K562 (cell line): ENCODE results near the gene SLC6A6. TPM values are rescaled to one million over a fixed set of nuclear protein-coding genes. Genes with fewer than 3 reads are reported as not detected.
A peak's percentile ranks its signal among the peaks of the same experiment; 100 is the strongest.

ENCODE experiments used
- ATAC-seq: fragments of 200-7000 bp; cut with Tn5 transposase; 3 replicates; pipeline ENCODE4 v1.9.1; 2020; ENCODE audit warnings: moderate library complexity
- BruUV-seq: library from RNA; stranded (reverse); fragments of 400-500 nt; replicated peaks from 2 replicates; lab custom pipeline; 2021; lab: Mats Ljungman, UMichigan
- CTCF ChIA-PET: fragments of 300-600 bp; formaldehyde crosslinking; extraction: SDS; loops from one replicate; lab custom pipeline; 2021; ENCODE audit warnings: low intra/inter-chr PET ratio; lab: Yijun Ruan, JAX
- POLR2A ChIA-PET: fragments of 300-600, 350-650 bp; sonication (Branson Sonifier 250); formaldehyde crosslinking; extraction: SDS; loops from one replicate; lab custom pipeline; 2021; ENCODE audit warnings: antibody characterized with exemption, inconsistent platforms; lab: Yijun Ruan, JAX
- DNase-seq, 4 experiments: peaks; one replicate each; pipeline versions ENCODE4 v3.0.0 to v3.0.0-alpha.2; 2011 to 2018; ENCODE audit warnings: low spot score in 3 of 4, mixed read lengths in 3 of 4; ENCODE audit errors: extremely low read depth in 1 of 4
- FAIRE-seq: peaks from 2 replicates; lab custom pipeline; 2011; peaks lifted over from hg19 to GRCh38; lab: Jason Lieb, UNC
- H2AFZ ChIP-seq: 2 replicates; pipeline ENCODE4 v1.6.0; 2011; ENCODE audit warnings: low read depth, low read length, control low read depth, inconsistent platforms
- H3K27ac ChIP-seq: fragments of 200-600 bp; 3 replicates; pipeline ENCODE4 v1.8.0; 2011; ENCODE audit warnings: low read depth, mild to moderate bottlenecking, control low read depth, inconsistent platforms, low read length, moderate library complexity, mixed read lengths; ENCODE audit errors: extremely low read depth
- H3K27me3 ChIP-seq, 2 experiments: fragments of 300-600 bp in 1 of 2; 2 replicates in 1 of 2; 3 replicates in 1 of 2; pipeline versions ENCODE4 v1.6.0 to v1.8.0; 2011; ENCODE audit warnings: inconsistent platforms in 2 of 2, low read length in 2 of 2, mild to moderate bottlenecking in 1 of 2, mixed read lengths in 1 of 2, moderate library complexity in 1 of 2; ENCODE audit not compliant: control insufficient read depth in 2 of 2, insufficient read depth in 2 of 2
- H3K36me3 ChIP-seq: fragments of 300-600 bp; 3 replicates; pipeline ENCODE4 v1.8.0; 2011; ENCODE audit warnings: mild to moderate bottlenecking, low read length, inconsistent platforms; ENCODE audit not compliant: control insufficient read depth, insufficient read depth
- H3K4me1 ChIP-seq, 2 experiments: fragments of 200-600 bp in 1 of 2; replicated peaks in 1 of 2; 2 replicates in 1 of 2; 3 replicates in 1 of 2; pipeline versions ENCODE4 v1.5.1 to v1.8.0; 2011; ENCODE audit warnings: inconsistent platforms in 2 of 2, low read length in 2 of 2, mild to moderate bottlenecking in 1 of 2, mixed read lengths in 1 of 2, moderate library complexity in 1 of 2; ENCODE audit not compliant: control insufficient read depth in 2 of 2, insufficient read depth in 2 of 2
- H3K4me2 ChIP-seq: 2 replicates; pipeline ENCODE4 v1.6.1; 2011; ENCODE audit warnings: low read length, control low read depth, inconsistent platforms, mixed read lengths; ENCODE audit not compliant: insufficient read depth
- H3K4me3 ChIP-seq: fragments of 200-600 bp; sonication (generic), shearing (Covaris generic); 2 replicates; pipeline ENCODE4 v1.5.1; 2016; ENCODE audit warnings: control low read depth, inconsistent platforms
- H3K79me2 ChIP-seq: fragments of 200-600 bp; 3 replicates; pipeline ENCODE4 v1.8.0; 2011; ENCODE audit warnings: low read length, inconsistent platforms; ENCODE audit not compliant: control insufficient read depth, insufficient read depth
- H3K9ac ChIP-seq, 2 experiments: 2 replicates each; pipeline versions ENCODE4 v1.6.0 to v1.6.1; 2011; ENCODE audit warnings: low read depth in 2 of 2, low read length in 2 of 2, control low read depth in 1 of 2, inconsistent platforms in 1 of 2, mild to moderate bottlenecking in 1 of 2, mixed read lengths in 1 of 2; ENCODE audit not compliant: insufficient read depth in 1 of 2
- H3K9me1 ChIP-seq: one replicate; pipeline ENCODE4 v1.6.0; 2011; ENCODE audit warnings: inconsistent platforms, mild to moderate bottlenecking, low read length, moderate library complexity; ENCODE audit not compliant: control insufficient read depth, insufficient read depth
- H3K9me3 ChIP-seq: replicated peaks from 2 replicates; pipeline ENCODE4 v1.5.1; 2011; ENCODE audit warnings: low read depth, low read length, inconsistent platforms; ENCODE audit not compliant: control insufficient read depth, insufficient read depth
- H4K20me1 ChIP-seq: replicated peaks from 2 replicates; pipeline ENCODE4 v1.6.1; 2011; ENCODE audit warnings: low read length, inconsistent platforms, mixed read lengths; ENCODE audit not compliant: control insufficient read depth, insufficient read depth
- BRD4 ChIP-seq: fragments of 200-600 bp; sonication (generic); IDR thresholded peaks from 2 replicates; pipeline ENCODE4 v1.6.1; 2017; ENCODE audit warnings: inconsistent platforms
- DEAF1 ChIP-seq: fragments of 450-650 bp; formaldehyde crosslinking; IDR thresholded peaks from 2 replicates; pipeline ENCODE4 v1.4.0; 2020; ENCODE audit warnings: mild to moderate bottlenecking, moderate library complexity
- MYC ChIP-seq, 2 experiments: fragments of 250-450 bp in 1 of 2; sonication (Bioruptor Pico) in 1 of 2; IDR thresholded peaks; 2 replicates each; pipeline versions ENCODE4 v1.5.1 to v1.6.1; 2012 to 2021; ENCODE audit warnings: low read depth in 2 of 2, borderline replicate concordance in 1 of 2, improper control_type of control experiment in 1 of 2, low read length in 1 of 2, mild to moderate bottlenecking in 1 of 2, moderate library complexity in 1 of 2
- POU5F1 ChIP-seq: fragments of 150-350 bp; IDR thresholded peaks from 2 replicates; pipeline ENCODE4 v1.6.1; 2014; ENCODE audit warnings: borderline replicate concordance, low read length, low read depth, mild to moderate bottlenecking; ENCODE audit not compliant: partially characterized antibody
- RAD21 ChIP-seq, 2 experiments: fragments of 250-450 bp in 1 of 2; fragments of 450-650 bp in 1 of 2; sonication (Bioruptor Pico) in 1 of 2; formaldehyde crosslinking in 1 of 2; IDR thresholded peaks in 1 of 2; conservative IDR thresholded peaks in 1 of 2; 2 replicates each; pipeline versions ENCODE4 v1.4.0 to v1.8.0; 2020 to 2022; ENCODE audit warnings: mild to moderate bottlenecking in 2 of 2, moderate library complexity in 1 of 2
- REST ChIP-seq, 2 experiments: fragments of 450-650 bp; formaldehyde crosslinking in 1 of 2; IDR thresholded peaks; 2 replicates each; pipeline versions ENCODE4 v1.4.0 to v1.6.1; 2014 to 2020; ENCODE audit warnings: mild to moderate bottlenecking in 2 of 2, borderline replicate concordance in 1 of 2, low read depth in 1 of 2
- STAG1 ChIP-seq: sonication (generic); formaldehyde crosslinking; IDR thresholded peaks from 2 replicates; pipeline ENCODE4 v1.5.0; 2020; ENCODE audit warnings: missing genetic modification reagents, borderline replicate concordance
- USF2 ChIP-seq: sonication (generic); formaldehyde crosslinking; IDR thresholded peaks from 2 replicates; pipeline ENCODE4 v1.5.0; 2020; ENCODE audit warnings: missing genetic modification reagents
- ZNF436 ChIP-seq: fragments of 250-450, 450-650 bp; sonication (Bioruptor Pico); formaldehyde crosslinking; IDR thresholded peaks from 2 replicates; pipeline ENCODE4 v1.7.0; 2020; ENCODE audit warnings: mild to moderate bottlenecking
- WGBS: fragments of 100-300 bp; shearing (Covaris generic); methylation state at CpG from one replicate; pipeline ENCODE4 v1.1.6; 2016; ENCODE audit warnings: low coverage, mixed read lengths; ENCODE audit not compliant: insufficient coverage; ENCODE audit errors: missing lambda C conversion rate; 5-methylcytosine and 5-hydroxymethylcytosine counted together
- in situ Hi-C: fragments of 300-500 bp; cut with MboI; formaldehyde crosslinking; loops from 4 replicates; pipeline ENCODE4 v1.15.0; 2018; ENCODE audit warnings: inconsistent platforms, mixed read lengths
- intact Hi-C: fragments of 100-400 bp; cut with micrococcal nuclease; formaldehyde crosslinking; loops from 2 replicates; pipeline ENCODE4 v1.14.2; 2022
- polyA plus RNA-seq, 8 experiments: library from polyadenylated mRNA; depleted of rRNA in 4 of 8; stranded (reverse) in 5 of 8; unstranded in 3 of 8; fragments of >200 nt; fragmentation: Nextera tagmentation in 2 of 8; fragmentation: Illumina TruSeq in 1 of 8; extraction: Ambion mirVana in 2 of 8; extraction: Trizol in 1 of 8; gene quantifications; 2 replicates each; pipeline versions ENCODE4 v1.2.1 to v1.2.3, GENCODE V29; 2011 to 2014; ENCODE audit warnings: inconsistent platforms in 1 of 8, missing spikeins in 1 of 8
- total RNA-seq, 7 experiments: library from RNA; depleted of rRNA in 6 of 7; stranded (reverse); fragments of >200 nt in 6 of 7; fragmentation: Illumina TruSeq in 2 of 7; extraction: Trizol in 2 of 7; gene quantifications; 2 replicates each; pipeline versions ENCODE4 v1.2.1 to v1.2.3, GENCODE V29; 2011 to 2021; ENCODE audit warnings: low replicate concordance in 1 of 7

The SLC6A6 gene
- total and polyA plus RNA-seq, 9 of the 15 experiments (the other 6 are each of a cell fraction or from before 2014, with no cell fraction given): 12.3 to 203 (median 93.2) TPM

- Histone ChIP-seq H3K9ac (0 out of 4 replicates have a peak overlapping the region, but pooled peaks of 1 of the 2 experiments have one; percentile 29), H3K79me2 (no peaks in the 10 kb centered on the region), H3K36me3 (no peaks in the 10 kb centered on the region), H3K9me3 (no peaks in the 10 kb centered on the region), H3K27me3 (peaks cover 6 to 43% of the 10 kb centered on the region in 2 experiments; a peak in 4 of 5 replicates), H3K9me1 (no peaks in the 10 kb centered on the region), H3K4me1 (peaks cover 0 to 26% of the 10 kb centered on the region in 2 experiments; a peak in 3 of 5 replicates), H4K20me1 (0 out of 2 replicates have a peak, but pooled peaks cover 6% of the 10 kb centered on the region), H3K27ac (no peak overlapping the region), H3K4me3 (no peak overlapping the region), H3K4me2 (no peak overlapping the region), H2AFZ (no peak overlapping the region)
- peak in 1 of 4 experiments; percentile 28 for DNase-seq
- BruUV-seq: no TSS peak
- POLR2A ChIA-PET: no interaction called here
- peak; percentile 24 for ATAC-seq
- CTCF ChIA-PET: interaction anchor here (0.7 to 2.8 kb wide), 2 partner anchors 305 to 413 kb away, joined by 3 to 13 read pairs; no protein-coding TSS in a partner anchor
- intact Hi-C loops: loop anchor here (5.0 kb wide), 2 partner anchors 245 to 275 kb away; no protein-coding TSS in a partner anchor
- no peak for FAIRE-seq
- in situ Hi-C loops: loop anchor here (25.0 kb wide), 1 partner anchor 405 kb away; no protein-coding TSS in a partner anchor
- WGBS: 13% methylated on average over 13 of the region's 13 CpGs
- TF ChIP-seq RAD21 (CRISPR knock-in tag; conservative IDR thresholded peaks at IDR 0.05 in 1 of 2, IDR thresholded peaks at IDR 0.05 in 1 of 2): peak; percentile 18 to 53; a peak in 2 of 4 replicates
- no peak for TF ChIP-seq ZNF436 (CRISPR knock-in tag)
- TF ChIP-seq REST (IDR thresholded peaks at IDR 0.05; ENCODE audit: borderline replicate concordance): peak; percentile 47; the same call in 1 of the 2 replicates
- no peak for TF ChIP-seq REST (CRISPR knock-in tag; IDR thresholded peaks at IDR 0.05; ENCODE audit: low read depth)
- TF ChIP-seq MYC (IDR thresholded peaks at IDR 0.05; ENCODE audit: low read depth, low read length): 0 out of 2 replicates have a peak, but pooled peaks have one; percentile 14
- no peak for TF ChIP-seq MYC (CRISPR knock-in tag; IDR thresholded peaks at IDR 0.05; ENCODE audit: borderline replicate concordance, low read depth)
- no peak for TF ChIP-seq POU5F1
- TF ChIP-seq USF2 (CRISPR knock-in tag): peak; percentile 11; the same call in 1 of the 2 replicates
- peak; percentile 62 for TF ChIP-seq STAG1
- no peak for TF ChIP-seq DEAF1 (CRISPR knock-in tag)
- no peak for TF ChIP-seq BRD4
These were observed 104.9 kb downstream of the SLC6A6 start for GRCh38 chr3:14507305-14507741.
